GM23338 (cell line): ENCODE measurements around the gene RORC. TPM values are rescaled to one million over a fixed set of nuclear protein-coding genes. Genes with fewer than 3 reads are reported as not detected.
A peak's percentile ranks its signal among the peaks of the same experiment; 100 is the strongest.

Experiments used
- ATAC-seq: fragments of 200-7000 bp; cut with Tn5 transposase; 3 replicates; pipeline ENCODE4 v1.9.1; 2020
- DNase-seq: peaks from one replicate; pipeline ENCODE4 v3.0.0-alpha.2; 2015; ENCODE audit warnings: low spot score
- H2AFZ ChIP-seq: fragments of 200-600 bp; sonication (generic); 2 replicates; pipeline ENCODE4 v1.8.0; 2016; ENCODE audit warnings: antibody characterized with exemption, mild to moderate bottlenecking, moderate library complexity
- H3F3A ChIP-seq: fragments of 200-600 bp; sonication (generic); replicated peaks from 2 replicates; pipeline ENCODE4 v1.8.0; 2017; ENCODE audit warnings: antibody characterized with exemption, mixed run types, low read depth
- H3K27ac ChIP-seq: fragments of 200-600 bp; sonication (generic); 2 replicates; pipeline ENCODE4 v1.6.1; 2016; ENCODE audit warnings: low read depth
- H3K27me3 ChIP-seq: fragments of 200-600 bp; sonication (generic); 2 replicates; pipeline ENCODE4 v1.8.0; 2016; ENCODE audit warnings: mild to moderate bottlenecking, mixed run types, moderate library complexity; ENCODE audit not compliant: insufficient read depth
- H3K36me3 ChIP-seq: fragments of 200-600 bp; sonication (generic); 2 replicates; pipeline ENCODE4 v1.8.0; 2016; ENCODE audit warnings: mild to moderate bottlenecking; ENCODE audit not compliant: insufficient read depth
- H3K4me1 ChIP-seq: fragments of 200-600 bp; sonication (generic); 2 replicates; pipeline ENCODE4 v1.8.0; 2016; ENCODE audit warnings: mild to moderate bottlenecking, moderate library complexity; ENCODE audit not compliant: insufficient read depth
- H3K4me2 ChIP-seq: fragments of 200-600 bp; sonication (generic); 2 replicates; pipeline ENCODE4 v1.7.1; 2017; ENCODE audit warnings: mixed run types
- H3K4me3 ChIP-seq: fragments of 200-600 bp; sonication (generic); 2 replicates; pipeline ENCODE4 v1.6.1; 2016; ENCODE audit warnings: mixed run types
- H3K79me2 ChIP-seq: fragments of 200-600 bp; sonication (generic); replicated peaks from 2 replicates; pipeline ENCODE4 v1.8.0; 2017; ENCODE audit warnings: mild to moderate bottlenecking; ENCODE audit not compliant: insufficient read depth
- H3K9me2 ChIP-seq: fragments of 200-600 bp; sonication (generic); 2 replicates; pipeline ENCODE4 v1.8.0; 2017; ENCODE audit not compliant: insufficient read depth
- H4K20me1 ChIP-seq: fragments of 200-600 bp; sonication (generic); replicated peaks from 2 replicates; pipeline ENCODE4 v1.8.0; 2017; ENCODE audit warnings: mild to moderate bottlenecking; ENCODE audit not compliant: insufficient read depth
- H3K27ac Mint-ChIP-seq: 2 replicates; pipeline ENCODE4 v1.8.0; 2020; ENCODE audit warnings: inconsistent platforms, mild to moderate bottlenecking, moderate library complexity, mixed read lengths
- H3K27me3 Mint-ChIP-seq: 3 replicates; pipeline ENCODE4 v1.8.0; 2022; ENCODE audit warnings: low read depth, mild to moderate bottlenecking, moderate library complexity, mixed read lengths, inconsistent platforms; ENCODE audit not compliant: insufficient read depth, poor library complexity
- H3K36me3 Mint-ChIP-seq: 3 replicates; pipeline ENCODE4 v1.8.0; 2021; ENCODE audit warnings: low read depth, mild to moderate bottlenecking, inconsistent platforms, moderate library complexity, mixed read lengths
- H3K4me1 Mint-ChIP-seq: 3 replicates; pipeline ENCODE4 v1.8.0; 2020; ENCODE audit warnings: mild to moderate bottlenecking, inconsistent platforms, mixed read lengths
- H3K4me3 Mint-ChIP-seq: 3 replicates; pipeline ENCODE4 v1.8.0; 2021; ENCODE audit warnings: moderate library complexity, mild to moderate bottlenecking, inconsistent platforms, mixed read lengths
- H3K9me3 Mint-ChIP-seq: 3 replicates; pipeline ENCODE4 v1.8.0; 2020; ENCODE audit warnings: moderate library complexity, mild to moderate bottlenecking, inconsistent platforms, mixed read lengths
- EZH2 ChIP-seq: fragments of 200-600 bp; sonication (generic); IDR thresholded peaks from one replicate; pipeline ENCODE4 v1.8.0; 2017; ENCODE audit warnings: antibody characterized with exemption, mild to moderate bottlenecking, low read depth; ENCODE audit not compliant: unreplicated experiment
- JUNB ChIP-seq: IDR thresholded peaks from one replicate; pipeline ENCODE4 v1.6.1; 2016; ENCODE audit warnings: antibody characterized with exemption; ENCODE audit not compliant: unreplicated experiment
- polyA plus RNA-seq: library from polyadenylated mRNA; unstranded; fragments of >200 nt; fragmentation: Nextera tagmentation; extraction: Ambion mirVana; gene quantifications from 2 replicates; pipeline ENCODE4 v1.2.1, GENCODE V29; 2016
- total RNA-seq: library from RNA; depleted of rRNA; stranded (reverse); fragments of >200 nt; shearing (Covaris generic); gene quantifications from 2 replicates; pipeline ENCODE4 v1.2.3, GENCODE V29; 2014
- TF ChIP-seq, protein P1 (sequence below), 2 experiments: fragments of 200-600 bp in 1 of 2; sonication (generic) in 1 of 2; conservative IDR thresholded peaks; 2 replicates each; pipeline versions ENCODE4 v1.5.1 to v1.6.1; 2016 to 2017; ENCODE audit warnings: antibody characterized with exemption in 2 of 2, low read depth in 2 of 2, mild to moderate bottlenecking in 2 of 2, moderate library complexity in 1 of 2
- TF ChIP-seq, protein P2 (sequence below): fragments of 250-450 bp; sonication (Bioruptor Pico); IDR thresholded peaks from 2 replicates; pipeline ENCODE4 v1.5.0; 2020; ENCODE audit warnings: mild to moderate bottlenecking, moderate library complexity

Gene RORC
- total and polyA plus RNA-seq, 2 experiments from 2014 or later = 0.29 to 0.97 TPM

DNA sequence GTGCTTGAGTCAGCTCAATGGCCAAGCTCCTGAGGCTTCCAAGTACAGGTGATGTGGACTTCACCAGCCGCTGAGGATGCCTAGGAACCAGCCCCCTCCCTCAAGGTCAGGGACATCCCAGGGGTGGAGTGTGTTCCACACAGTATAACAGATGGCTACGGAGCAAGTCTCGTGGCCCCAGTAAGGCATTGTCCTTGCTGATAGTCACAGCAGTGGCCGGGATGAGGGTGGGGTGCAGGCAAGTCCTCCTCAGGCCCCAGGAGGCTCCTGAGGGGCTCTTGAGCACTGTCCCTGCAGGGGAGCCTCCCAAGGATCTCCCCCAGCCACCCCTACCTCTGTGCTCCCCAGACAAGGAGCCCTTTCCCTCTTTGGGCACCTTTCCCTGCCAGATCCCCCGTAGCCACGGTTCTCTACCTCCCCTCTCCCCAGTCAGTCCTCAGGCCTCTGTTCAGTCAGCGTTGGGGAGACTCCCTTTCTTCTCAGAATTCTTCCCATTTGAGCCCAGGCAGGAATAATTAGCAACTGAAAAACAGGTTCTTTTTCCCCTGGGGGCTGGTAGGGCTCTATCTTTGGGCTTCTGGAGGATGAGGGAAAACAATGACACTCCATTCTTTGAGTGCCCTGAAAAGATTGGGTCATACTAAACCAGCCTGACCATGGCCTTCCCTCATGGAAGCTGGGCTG is 29.0 kb upstream of the RORC start:
- Histone ChIP-seq H3K4me2 (peak overlapping the region; percentile 52), H3K79me2 (no peaks in the 10 kb centered on the region), H3K27me3 (peaks cover 85% of the 10 kb centered on the region), H3F3A (no peaks in the 10 kb centered on the region), H3K27ac (no peak overlapping the region), H4K20me1 (no peaks in the 10 kb centered on the region; the same call in 1 of the 2 replicates), H3K36me3 (no peaks in the 10 kb centered on the region; the same call in 1 of the 2 replicates), H2AFZ (no peak overlapping the region), H3K4me3 (no peak overlapping the region), H3K4me1 (peaks cover 5% of the 10 kb centered on the region; the same call in 1 of the 2 replicates), H3K9me2 (no peaks in the 10 kb centered on the region)
- ATAC-seq = peak; percentile 93
- Mint-ChIP-seq H3K4me1 (peaks cover 23% of the 10 kb centered on the region), H3K9me3 (no peaks in the 10 kb centered on the region; the same call in 2 of the 3 replicates), H3K27me3 (peaks cover 64% of the 10 kb centered on the region), H3K36me3 (no peaks in the 10 kb centered on the region), H3K4me3 (peak overlapping the region; percentile 16; the same call in 2 of the 3 replicates), H3K27ac (no peak overlapping the region)
- DNase-seq = peak; percentile 87
- TF ChIP-seq, protein P1, sequence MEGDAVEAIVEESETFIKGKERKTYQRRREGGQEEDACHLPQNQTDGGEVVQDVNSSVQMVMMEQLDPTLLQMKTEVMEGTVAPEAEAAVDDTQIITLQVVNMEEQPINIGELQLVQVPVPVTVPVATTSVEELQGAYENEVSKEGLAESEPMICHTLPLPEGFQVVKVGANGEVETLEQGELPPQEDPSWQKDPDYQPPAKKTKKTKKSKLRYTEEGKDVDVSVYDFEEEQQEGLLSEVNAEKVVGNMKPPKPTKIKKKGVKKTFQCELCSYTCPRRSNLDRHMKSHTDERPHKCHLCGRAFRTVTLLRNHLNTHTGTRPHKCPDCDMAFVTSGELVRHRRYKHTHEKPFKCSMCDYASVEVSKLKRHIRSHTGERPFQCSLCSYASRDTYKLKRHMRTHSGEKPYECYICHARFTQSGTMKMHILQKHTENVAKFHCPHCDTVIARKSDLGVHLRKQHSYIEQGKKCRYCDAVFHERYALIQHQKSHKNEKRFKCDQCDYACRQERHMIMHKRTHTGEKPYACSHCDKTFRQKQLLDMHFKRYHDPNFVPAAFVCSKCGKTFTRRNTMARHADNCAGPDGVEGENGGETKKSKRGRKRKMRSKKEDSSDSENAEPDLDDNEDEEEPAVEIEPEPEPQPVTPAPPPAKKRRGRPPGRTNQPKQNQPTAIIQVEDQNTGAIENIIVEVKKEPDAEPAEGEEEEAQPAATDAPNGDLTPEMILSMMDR (conservative IDR thresholded peaks at IDR 0.05; ENCODE audit: low read depth in 2 of 2) = no peak
- TF ChIP-seq JUNB (no peak), EZH2 (no peak)
- TF ChIP-seq, protein P2, sequence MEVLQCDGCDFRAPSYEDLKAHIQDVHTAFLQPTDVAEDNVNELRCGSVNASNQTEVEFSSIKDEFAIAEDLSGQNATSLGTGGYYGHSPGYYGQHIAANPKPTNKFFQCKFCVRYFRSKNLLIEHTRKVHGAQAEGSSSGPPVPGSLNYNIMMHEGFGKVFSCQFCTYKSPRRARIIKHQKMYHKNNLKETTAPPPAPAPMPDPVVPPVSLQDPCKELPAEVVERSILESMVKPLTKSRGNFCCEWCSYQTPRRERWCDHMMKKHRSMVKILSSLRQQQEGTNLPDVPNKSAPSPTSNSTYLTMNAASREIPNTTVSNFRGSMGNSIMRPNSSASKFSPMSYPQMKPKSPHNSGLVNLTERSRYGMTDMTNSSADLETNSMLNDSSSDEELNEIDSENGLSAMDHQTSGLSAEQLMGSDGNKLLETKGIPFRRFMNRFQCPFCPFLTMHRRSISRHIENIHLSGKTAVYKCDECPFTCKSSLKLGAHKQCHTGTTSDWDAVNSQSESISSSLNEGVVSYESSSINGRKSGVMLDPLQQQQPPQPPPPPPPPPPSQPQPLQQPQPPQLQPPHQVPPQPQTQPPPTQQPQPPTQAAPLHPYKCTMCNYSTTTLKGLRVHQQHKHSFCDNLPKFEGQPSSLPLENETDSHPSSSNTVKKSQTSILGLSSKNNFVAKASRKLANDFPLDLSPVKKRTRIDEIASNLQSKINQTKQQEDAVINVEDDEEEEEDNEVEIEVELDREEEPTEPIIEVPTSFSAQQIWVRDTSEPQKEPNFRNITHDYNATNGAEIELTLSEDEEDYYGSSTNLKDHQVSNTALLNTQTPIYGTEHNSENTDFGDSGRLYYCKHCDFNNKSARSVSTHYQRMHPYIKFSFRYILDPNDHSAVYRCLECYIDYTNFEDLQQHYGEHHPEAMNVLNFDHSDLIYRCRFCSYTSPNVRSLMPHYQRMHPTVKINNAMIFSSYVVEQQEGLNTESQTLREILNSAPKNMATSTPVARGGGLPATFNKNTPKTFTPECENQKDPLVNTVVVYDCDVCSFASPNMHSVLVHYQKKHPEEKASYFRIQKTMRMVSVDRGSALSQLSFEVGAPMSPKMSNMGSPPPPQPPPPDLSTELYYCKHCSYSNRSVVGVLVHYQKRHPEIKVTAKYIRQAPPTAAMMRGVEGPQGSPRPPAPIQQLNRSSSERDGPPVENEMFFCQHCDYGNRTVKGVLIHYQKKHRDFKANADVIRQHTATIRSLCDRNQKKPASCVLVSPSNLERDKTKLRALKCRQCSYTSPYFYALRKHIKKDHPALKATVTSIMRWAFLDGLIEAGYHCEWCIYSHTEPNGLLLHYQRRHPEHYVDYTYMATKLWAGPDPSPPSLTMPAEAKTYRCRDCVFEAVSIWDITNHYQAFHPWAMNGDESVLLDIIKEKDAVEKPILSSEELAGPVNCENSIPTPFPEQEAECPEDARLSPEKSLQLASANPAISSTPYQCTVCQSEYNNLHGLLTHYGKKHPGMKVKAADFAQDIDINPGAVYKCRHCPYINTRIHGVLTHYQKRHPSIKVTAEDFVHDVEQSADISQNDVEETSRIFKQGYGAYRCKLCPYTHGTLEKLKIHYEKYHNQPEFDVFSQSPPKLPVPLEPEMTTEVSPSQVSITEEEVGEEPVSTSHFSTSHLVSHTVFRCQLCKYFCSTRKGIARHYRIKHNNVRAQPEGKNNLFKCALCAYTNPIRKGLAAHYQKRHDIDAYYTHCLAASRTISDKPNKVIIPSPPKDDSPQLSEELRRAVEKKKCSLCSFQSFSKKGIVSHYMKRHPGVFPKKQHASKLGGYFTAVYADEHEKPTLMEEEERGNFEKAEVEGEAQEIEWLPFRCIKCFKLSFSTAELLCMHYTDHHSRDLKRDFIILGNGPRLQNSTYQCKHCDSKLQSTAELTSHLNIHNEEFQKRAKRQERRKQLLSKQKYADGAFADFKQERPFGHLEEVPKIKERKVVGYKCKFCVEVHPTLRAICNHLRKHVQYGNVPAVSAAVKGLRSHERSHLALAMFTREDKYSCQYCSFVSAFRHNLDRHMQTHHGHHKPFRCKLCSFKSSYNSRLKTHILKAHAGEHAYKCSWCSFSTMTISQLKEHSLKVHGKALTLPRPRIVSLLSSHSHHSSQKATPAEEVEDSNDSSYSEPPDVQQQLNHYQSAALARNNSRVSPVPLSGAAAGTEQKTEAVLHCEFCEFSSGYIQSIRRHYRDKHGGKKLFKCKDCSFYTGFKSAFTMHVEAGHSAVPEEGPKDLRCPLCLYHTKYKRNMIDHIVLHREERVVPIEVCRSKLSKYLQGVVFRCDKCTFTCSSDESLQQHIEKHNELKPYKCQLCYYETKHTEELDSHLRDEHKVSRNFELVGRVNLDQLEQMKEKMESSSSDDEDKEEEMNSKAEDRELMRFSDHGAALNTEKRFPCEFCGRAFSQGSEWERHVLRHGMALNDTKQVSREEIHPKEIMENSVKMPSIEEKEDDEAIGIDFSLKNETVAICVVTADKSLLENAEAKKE (CRISPR knock-in tag) = 0 out of 2 replicates have a peak, but pooled peaks have one; percentile 36
